AG08396 (cell line): ENCODE results near the gene LIMK2.
"Not testable (repeated sequence)": the region's sequence is repeated elsewhere in the genome, so short reads cannot be mapped to it uniquely, and the experiment has no call there.

Experiments
- DNase-seq: peaks from one replicate; pipeline ENCODE4 v3.0.0; 2012; ENCODE audit warnings: low spot score, mixed read lengths

LIMK2 gene

DNA sequence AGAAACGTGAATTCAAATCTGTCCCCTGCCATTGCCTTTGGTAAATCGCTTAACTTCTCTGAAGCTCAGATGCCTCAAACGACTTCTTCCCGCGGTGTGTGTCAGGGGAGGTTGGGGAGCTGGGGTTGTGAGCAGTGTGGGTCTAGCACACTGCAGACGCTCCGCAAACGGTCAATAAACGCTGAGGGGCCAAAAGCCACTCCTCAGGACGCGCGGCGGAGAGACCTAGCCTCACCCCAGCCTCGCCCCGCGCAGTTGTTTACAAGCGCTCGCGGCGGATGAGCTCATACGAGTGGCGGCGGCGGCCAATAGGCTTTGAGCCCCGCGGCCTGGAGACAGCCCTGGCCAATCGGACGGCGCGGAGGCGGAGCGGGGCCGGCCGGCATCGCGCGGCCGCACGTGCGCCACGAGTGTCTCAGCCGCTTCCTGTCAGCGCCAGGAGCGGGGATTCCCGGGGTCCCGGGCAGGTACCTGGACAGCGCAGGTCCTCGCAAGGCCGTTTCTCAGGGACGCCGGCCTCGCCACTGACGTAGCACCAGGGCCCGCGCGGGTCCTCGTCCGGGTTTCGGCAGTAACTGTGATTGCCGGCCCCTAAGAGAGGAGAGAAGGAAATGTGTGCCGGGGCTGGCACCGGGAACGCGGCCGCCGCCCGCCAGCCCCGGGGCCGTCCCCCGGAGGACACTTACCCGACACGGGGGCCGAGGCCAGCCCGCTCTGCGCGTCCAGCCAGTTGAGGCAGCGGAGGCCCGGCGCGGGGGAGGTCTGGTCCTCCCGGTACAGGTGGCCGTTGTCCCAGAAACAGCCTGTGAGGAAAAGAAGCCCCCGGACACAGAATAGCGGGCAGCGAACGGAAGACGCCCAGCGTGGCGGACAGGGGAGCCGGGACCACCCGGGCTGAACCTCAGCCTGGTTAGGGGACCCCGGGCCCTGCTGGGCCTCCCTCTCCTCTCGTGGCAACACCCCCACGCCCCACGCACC is 78.7 kb downstream of the LIMK2 start:
- DNase-seq: peak; percentile 98

DNA sequence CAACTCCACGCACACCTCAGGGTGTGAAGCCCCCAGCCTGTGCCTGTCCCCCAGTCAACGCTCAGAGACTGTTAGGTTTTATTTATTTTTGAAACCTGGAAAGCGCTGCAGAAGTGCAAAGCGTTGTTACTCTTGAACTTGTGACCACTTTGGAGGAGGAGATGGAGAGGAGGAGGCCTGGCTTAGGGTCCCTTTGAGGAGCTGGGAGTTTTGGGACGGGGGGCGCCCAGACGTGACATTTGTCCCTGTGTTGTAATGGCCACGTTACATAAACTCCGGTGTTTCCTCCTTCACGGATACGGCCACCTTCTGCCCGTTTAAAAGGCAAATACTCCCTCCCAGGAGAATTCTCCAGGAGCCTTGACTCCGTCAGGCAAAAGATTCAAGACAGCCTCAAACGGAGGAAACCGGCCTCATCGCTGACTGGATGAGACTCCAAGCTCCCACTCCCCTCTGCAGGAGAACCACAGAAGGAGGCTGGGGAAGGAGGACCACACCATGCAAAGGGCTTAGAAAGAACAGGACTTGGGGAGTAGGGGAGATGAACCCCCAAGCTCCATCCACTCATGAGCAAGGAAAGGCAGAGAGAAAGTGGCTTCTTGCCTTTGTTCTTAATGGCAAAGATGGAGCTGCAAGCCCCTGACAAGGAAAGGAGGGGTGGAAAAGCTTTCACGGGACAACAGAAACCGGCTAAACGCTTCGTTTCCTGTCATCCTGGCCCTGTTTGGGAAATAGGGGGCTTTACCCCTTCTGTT is 79.6 kb downstream of the LIMK2 start:
- no peak for DNase-seq

DNA sequence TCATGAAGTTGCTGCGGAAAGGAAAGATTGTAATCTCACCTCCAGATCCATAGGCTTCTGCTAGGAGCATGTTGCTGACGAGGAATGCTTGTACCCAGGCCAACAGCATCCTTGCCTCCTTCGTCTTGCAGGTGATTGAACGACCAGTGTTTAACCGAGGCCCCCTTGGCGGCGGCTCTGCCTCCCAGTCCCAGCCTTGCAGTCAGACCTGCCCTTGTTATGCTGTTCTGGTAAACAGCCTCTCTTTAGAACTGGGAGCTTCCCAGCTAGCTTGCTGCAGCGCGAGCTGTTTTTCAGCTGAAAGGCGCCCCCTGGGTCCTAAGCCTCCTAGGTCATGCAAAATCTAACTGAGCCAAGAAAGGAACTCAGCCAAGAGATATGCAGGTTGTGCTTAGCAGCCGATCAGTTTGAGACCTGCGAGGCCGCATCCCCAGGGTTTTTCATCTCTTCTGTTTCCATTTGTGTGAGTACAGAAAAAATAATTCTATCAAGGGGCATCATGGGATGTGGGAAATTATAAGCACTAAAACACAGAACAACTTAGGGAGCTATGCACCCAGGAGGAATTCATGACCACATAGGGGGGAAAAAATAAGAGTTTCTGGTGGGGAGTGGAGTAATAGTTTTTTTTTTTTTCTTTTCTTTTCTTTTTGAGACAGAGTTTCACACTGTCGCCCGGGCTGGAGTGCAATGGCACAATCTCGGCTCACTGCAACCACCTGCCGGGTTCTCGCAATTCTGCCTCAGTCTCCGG is 80.3 kb downstream of the LIMK2 start, which contains the start of gene PIK3IP1:
Gene PIK3IP1, minus strand, starts transcription at position 253 of the 754 bp plus-strand sequence. Its CDS starts 144 bp downstream, at position 109.
- DNase-seq: peak; percentile 87

DNA sequence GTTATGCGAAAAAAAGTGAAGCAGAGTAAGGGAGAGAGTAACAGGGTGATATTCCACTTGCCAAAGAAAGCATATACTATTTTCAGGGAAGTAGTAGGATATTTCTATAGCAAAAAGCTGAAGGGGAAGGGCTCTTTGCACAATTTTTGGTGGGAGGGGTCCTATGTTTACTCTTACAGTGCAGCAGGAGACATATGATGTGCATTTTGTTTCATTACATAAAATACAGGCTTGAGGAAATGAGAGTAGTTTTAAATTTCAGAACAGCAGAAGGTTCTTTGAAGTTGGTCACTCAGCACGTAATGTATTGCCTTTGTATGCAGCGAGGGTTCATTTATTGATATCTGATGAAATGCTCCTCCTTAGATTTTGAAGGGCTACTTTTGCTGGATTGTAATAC is 83.3 kb downstream of the LIMK2 start:
- no peak for DNase-seq

- no peak for DNase-seq
Measured at GRCh38 chr22:31295831-31296657, 83.9 kb downstream of the LIMK2 start.

GRCh38 chr22:31300896-31301295 is 88.8 kb downstream of the LIMK2 start:
- no peak for DNase-seq

DNA sequence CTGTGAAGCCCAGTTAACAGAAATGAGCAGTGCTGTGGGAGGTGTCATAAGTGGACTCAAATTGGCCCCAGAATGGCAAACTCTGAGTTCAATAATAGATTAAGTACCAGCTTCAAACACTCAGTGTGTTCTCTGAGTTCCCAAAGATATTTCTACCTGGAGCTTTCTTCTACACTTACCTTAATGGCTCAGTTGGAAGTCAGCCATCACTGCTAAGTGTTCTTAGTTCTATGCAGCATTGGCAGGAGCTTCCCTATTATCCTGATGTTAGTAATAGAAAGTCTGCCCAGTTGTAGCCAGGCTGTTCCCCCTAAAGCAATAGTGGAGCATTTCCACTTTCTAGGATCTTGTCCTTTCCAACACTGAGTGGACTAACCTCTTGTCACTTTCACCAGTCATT is 89.9 kb downstream of the LIMK2 start:
- no peak for DNase-seq

DNA sequence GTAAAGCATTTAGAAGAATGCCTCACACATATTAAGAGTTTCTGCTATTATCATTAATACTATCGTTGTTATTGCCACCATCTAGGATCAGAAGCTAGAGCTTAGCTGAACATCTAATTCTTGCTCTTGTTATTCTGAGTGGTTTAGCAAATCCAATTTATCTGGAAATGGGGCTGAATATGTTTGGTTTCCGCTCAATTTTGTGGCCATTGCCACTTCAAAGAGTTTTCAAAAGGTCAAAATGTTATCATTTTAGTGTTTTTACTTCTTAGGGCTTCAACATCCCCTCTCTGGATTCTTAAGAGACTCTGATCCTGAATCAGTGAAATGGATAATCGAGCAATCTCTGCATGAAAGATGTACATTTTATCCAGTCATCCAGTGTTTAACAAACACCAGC is 90.4 kb downstream of the LIMK2 start:
- DNase-seq: no peak

DNA sequence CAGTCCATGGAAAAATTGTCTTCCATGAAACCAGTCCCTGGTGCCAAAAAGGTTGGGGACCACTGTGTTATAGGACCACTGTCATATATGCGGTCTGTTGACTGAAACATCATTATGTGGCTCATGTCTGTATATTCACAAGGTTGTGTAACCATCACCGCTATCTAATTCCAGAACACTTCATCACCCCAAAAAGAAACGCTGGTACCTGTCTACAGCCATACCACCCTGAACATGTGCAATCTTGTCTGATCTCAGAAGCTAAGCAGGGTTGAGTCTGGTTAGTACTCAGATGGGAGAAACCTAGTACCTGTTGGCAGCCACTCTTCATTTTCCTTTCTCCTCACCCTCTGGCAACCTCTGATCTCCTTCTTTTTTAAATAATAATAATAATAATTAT is 93.1 kb downstream of the LIMK2 start:
- no peak for DNase-seq

DNA sequence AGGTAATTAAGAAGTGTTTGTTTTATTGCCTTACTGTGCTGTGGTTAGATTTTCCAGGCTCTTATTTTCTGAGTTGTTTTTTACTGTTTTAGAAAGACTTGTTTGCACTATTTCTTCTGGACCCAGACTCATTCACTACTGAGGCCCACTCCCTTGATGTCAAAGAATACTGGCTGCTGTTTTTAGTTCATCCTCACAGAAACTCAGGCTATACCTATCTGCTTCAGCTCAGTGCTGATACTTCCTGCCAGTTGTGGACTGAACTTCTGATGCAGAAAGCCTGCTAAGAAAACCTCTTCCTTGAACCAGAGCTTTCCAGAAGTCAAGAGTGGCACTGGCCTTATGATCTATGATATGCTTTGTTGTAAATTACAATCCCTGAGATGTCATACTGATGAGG is 96.1 kb downstream of the LIMK2 start:
- no peak for DNase-seq

GRCh38 chr22:31313366-31314147 is 101.5 kb downstream of the LIMK2 start:
- peak; percentile 79 for DNase-seq

- not testable (repeated sequence) for DNase-seq
Measured at GRCh38 chr22:31314220-31314619, 102.1 kb downstream of the LIMK2 start.

- DNase-seq: no peak
Measured at GRCh38 chr22:31321421-31321820, 109.3 kb downstream of the LIMK2 start.

- no peak for DNase-seq
Measured at GRCh38 chr22:31323578-31324550, 111.8 kb downstream of the LIMK2 start.

GRCh38 chr22:31326877-31327276 is 114.8 kb downstream of the LIMK2 start:
- no peak for DNase-seq

DNA sequence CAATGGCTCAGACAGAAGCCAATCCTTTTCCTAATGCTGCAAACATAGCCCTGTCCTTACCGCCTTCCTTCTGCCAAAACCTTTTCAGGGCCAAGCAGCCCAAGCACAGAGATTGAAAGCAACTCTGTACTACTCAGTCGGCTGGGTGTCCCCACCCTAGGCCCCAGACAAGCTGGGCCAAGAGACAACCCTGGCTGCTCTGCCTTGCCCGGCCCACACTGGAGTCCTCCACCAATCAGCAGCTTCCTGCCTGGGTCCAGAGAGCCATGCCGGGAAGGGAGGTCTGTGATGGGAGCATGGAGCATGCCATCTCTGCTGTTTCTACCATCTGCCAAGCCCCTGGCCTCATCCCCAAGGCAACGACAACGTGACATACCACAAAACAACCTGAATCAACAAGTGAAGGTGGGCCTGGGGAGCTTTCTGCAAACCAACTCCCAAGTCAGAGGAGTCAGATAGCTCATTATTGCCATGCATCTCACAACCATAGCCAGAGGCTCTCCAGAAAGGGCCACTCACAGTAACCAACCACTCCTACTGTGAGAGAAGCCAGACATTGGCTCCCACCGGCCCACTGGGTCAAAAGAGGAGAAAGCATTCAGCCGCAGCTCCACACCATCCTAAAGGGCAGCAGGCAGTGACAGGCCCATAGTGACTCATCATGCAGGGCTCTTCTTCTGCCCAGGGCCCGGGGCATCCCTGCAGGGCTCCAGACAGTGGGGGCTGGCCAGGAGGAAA is 115.9 kb downstream of the LIMK2 start:
- DNase-seq: peak; percentile 13

- peak; percentile 3 for DNase-seq
Measured at GRCh38 chr22:31328544-31328960, 116.5 kb downstream of the LIMK2 start.

DNA sequence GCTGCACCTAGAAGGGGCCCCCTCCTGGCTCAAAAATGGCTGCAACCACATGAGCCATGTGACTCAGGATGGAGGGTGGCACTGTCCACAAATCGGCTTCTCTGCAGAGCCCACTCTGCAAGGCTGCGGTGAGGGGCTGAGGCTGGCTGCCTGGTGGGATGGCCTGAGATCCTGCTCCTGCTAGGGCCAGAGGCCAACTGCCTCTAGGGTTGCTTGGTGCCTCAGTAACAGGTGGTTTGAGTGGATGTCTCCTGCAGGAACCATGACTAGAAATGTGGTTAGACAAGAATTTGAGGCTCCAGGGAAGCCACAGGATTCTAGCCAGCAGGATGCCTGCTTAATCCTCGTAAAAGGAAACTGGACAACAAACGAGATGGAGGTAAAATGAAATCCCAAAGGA is 116.9 kb downstream of the LIMK2 start:
- peak; percentile 22 for DNase-seq
